Stimulated activated CD4-positive, alpha-beta T cell treated with anti-CD3 and anti-CD28 coated beads, Interleukin-1b, Interleukin-23, amount 100 ng/mL, for 1 hour (primary cell): ENCODE measurements around the gene TRIP13.
"Not testable (repeated sequence)": the region's sequence is repeated elsewhere in the genome, so short reads cannot be mapped to it uniquely, and the experiment has no call there.

ENCODE experiments used
- DNase-seq, 2 donors: peaks; one replicate each; pipeline ENCODE4 v3.0.0-alpha.2; 2020; ENCODE audit warnings: low read depth in 2 of 2

The TRIP13 gene

GRCh38 chr5:936149-937144, 43.8 kb downstream of the TRIP13 start:
- no peak for DNase-seq

GRCh38 chr5:937151-937924, 44.7 kb downstream of the TRIP13 start:
- DNase-seq = no peak

- no peak for DNase-seq
Observed at GRCh38 chr5:939368-939767, 46.7 kb downstream of the TRIP13 start.

GRCh38 chr5:940741-941140, 48.1 kb downstream of the TRIP13 start:
- DNase-seq = not testable (repeated sequence)

- DNase-seq = no peak
Observed at GRCh38 chr5:943201-943917, 50.7 kb downstream of the TRIP13 start.

- DNase-seq = no peak
Observed at GRCh38 chr5:943918-944620, 51.4 kb downstream of the TRIP13 start.

GRCh38 chr5:944621-944927, 51.9 kb downstream of the TRIP13 start:
- DNase-seq = no peak

- DNase-seq = no peak
Observed at GRCh38 chr5:944992-945685, 52.5 kb downstream of the TRIP13 start.

- no peak for DNase-seq
Observed at GRCh38 chr5:945691-946551, 53.2 kb downstream of the TRIP13 start.

GRCh38 chr5:946720-947625, 54.3 kb downstream of the TRIP13 start:
- DNase-seq = no peak

- no peak for DNase-seq
Observed at GRCh38 chr5:947626-948471, 55.2 kb downstream of the TRIP13 start.

- no peak for DNase-seq
Observed at GRCh38 chr5:948472-949274, 56.0 kb downstream of the TRIP13 start.

- no peak for DNase-seq
Observed at GRCh38 chr5:949275-949543, 56.5 kb downstream of the TRIP13 start.

GRCh38 chr5:949815-950560, 57.3 kb downstream of the TRIP13 start:
- no peak for DNase-seq

GRCh38 chr5:951940-952596, 59.4 kb downstream of the TRIP13 start:
- DNase-seq = no peak

GRCh38 chr5:952597-953271, 60.0 kb downstream of the TRIP13 start:
- DNase-seq = no peak
